DND-41 (cell line): ENCODE measurements around the gene FOXP1.

Experiments
- CTCF ChIP-seq: IDR thresholded peaks from 2 replicates; pipeline ENCODE4 v1.5.1; 2012; ENCODE audit warnings: borderline replicate concordance, low read length, moderate library complexity, mild to moderate bottlenecking; ENCODE audit not compliant: poor library complexity, severe bottlenecking; ENCODE audit errors: extremely low read depth
- EZH2 ChIP-seq: IDR thresholded peaks from 3 replicates; pipeline ENCODE4 v1.6.1; 2012; ENCODE audit warnings: borderline replicate concordance, low read depth, mild to moderate bottlenecking, moderate library complexity, low read length, inconsistent platforms; ENCODE audit not compliant: severe bottlenecking

GRCh38 chr3:70970171-70970570, 613.4 kb downstream of the FOXP1 start:
- TF ChIP-seq CTCF (no peak), EZH2 (no peak)
